PC-9 (cell line): Measurements from ENCODE around the gene KCNQ5. TPM values are rescaled to one million over a fixed set of nuclear protein-coding genes. Genes with fewer than 3 reads are reported as not detected.

ENCODE experiments used
- BruUV-seq: library from RNA; stranded (reverse); fragments of 400-500 nt; replicated peaks from 2 replicates; lab custom pipeline; 2021; lab: Mats Ljungman, UMichigan
- CTCF ChIA-PET: fragments of 300-600 bp; sonication (Branson Sonifier 250); formaldehyde crosslinking; loops from one replicate; lab custom pipeline; 2022; ENCODE audit warnings: antibody characterized with exemption; lab: Charles Lee
- POLR2A ChIA-PET: fragments of 300-600 bp; sonication (Branson Sonifier 250); formaldehyde crosslinking; loops from one replicate; lab custom pipeline; 2022; ENCODE audit warnings: antibody characterized with exemption; ENCODE audit not compliant: unreplicated experiment; lab: Charles Lee
- DNase-seq, 2 experiments: peaks; one replicate each; pipeline versions ENCODE4 v3.0.0 to v3.0.0-alpha.2; 2015 to 2022; ENCODE audit warnings: mixed read lengths in 1 of 2
- H2AFZ ChIP-seq: fragments of 200-600 bp; sonication (generic); 2 replicates; pipeline ENCODE4 v1.8.1; 2017; ENCODE audit warnings: antibody characterized with exemption
- H3F3A ChIP-seq: fragments of 200-600 bp; sonication (generic); 2 replicates; pipeline ENCODE4 v1.8.1; 2017; ENCODE audit warnings: antibody characterized with exemption, mild to moderate bottlenecking, low read depth; ENCODE audit not compliant: insufficient read depth
- H3K27ac ChIP-seq: fragments of 200-600 bp; sonication (generic); 2 replicates; pipeline ENCODE4 v1.6.1; 2016; ENCODE audit warnings: mixed run types
- H3K27me3 ChIP-seq: fragments of 200-600 bp; sonication (generic); 2 replicates; pipeline ENCODE4 v1.6.1; 2016; ENCODE audit warnings: low read depth, mixed run types; ENCODE audit not compliant: insufficient read depth
- H3K36me3 ChIP-seq: fragments of 200-600 bp; sonication (generic); 2 replicates; pipeline ENCODE4 v1.6.1; 2016; ENCODE audit warnings: low read depth, mixed run types
- H3K4me1 ChIP-seq: fragments of 200-600 bp; sonication (generic); replicated peaks from 2 replicates; pipeline ENCODE4 v1.6.1; 2016; ENCODE audit warnings: mixed run types; ENCODE audit not compliant: insufficient read depth
- H3K4me2 ChIP-seq: fragments of 200-600 bp; sonication (generic); 2 replicates; pipeline ENCODE4 v1.6.1; 2017; ENCODE audit warnings: mixed run types
- H3K4me3 ChIP-seq: fragments of 200-600 bp; sonication (generic); 2 replicates; pipeline ENCODE4 v1.6.1; 2016; ENCODE audit warnings: mixed run types
- H3K79me2 ChIP-seq: fragments of 200-600 bp; sonication (generic); 2 replicates; pipeline ENCODE4 v1.6.1; 2017; ENCODE audit warnings: low read depth, mixed run types
- H3K9me2 ChIP-seq: fragments of 200-600 bp; sonication (generic); 2 replicates; pipeline ENCODE4 v1.8.1; 2017; ENCODE audit warnings: mild to moderate bottlenecking; ENCODE audit not compliant: insufficient read depth
- H3K9me3 ChIP-seq: fragments of 200-600 bp; sonication (generic); 2 replicates; pipeline ENCODE4 v1.8.1; 2016; ENCODE audit warnings: low read depth; ENCODE audit not compliant: insufficient read depth
- H4K20me1 ChIP-seq: fragments of 200-600 bp; sonication (generic); 2 replicates; pipeline ENCODE4 v1.8.1; 2017; ENCODE audit not compliant: insufficient read depth
- EZH2 ChIP-seq: fragments of 200-600 bp; sonication (generic); IDR thresholded peaks from 2 replicates; pipeline ENCODE4 v1.8.0; 2017; ENCODE audit warnings: antibody characterized with exemption, low read depth
- intact Hi-C: fragments of 100-400 bp; cut with micrococcal nuclease; formaldehyde crosslinking; loops from one replicate; pipeline ENCODE4 v1.10.0; 2022; ENCODE audit not compliant: unreplicated experiment
- total RNA-seq: library from RNA; stranded (reverse); gene quantifications from 2 replicates; pipeline ENCODE4 v1.2.3, GENCODE V29; 2021
- TF ChIP-seq, protein P1 (sequence below): fragments of 200-600 bp; sonication (generic); conservative IDR thresholded peaks from 2 replicates; pipeline ENCODE4 v1.6.1; 2017; ENCODE audit warnings: mixed run types, antibody characterized with exemption, mild to moderate bottlenecking, moderate library complexity

The KCNQ5 gene
- total RNA-seq, 1 experiment from 2014 or later, result 0.20 TPM

DNA sequence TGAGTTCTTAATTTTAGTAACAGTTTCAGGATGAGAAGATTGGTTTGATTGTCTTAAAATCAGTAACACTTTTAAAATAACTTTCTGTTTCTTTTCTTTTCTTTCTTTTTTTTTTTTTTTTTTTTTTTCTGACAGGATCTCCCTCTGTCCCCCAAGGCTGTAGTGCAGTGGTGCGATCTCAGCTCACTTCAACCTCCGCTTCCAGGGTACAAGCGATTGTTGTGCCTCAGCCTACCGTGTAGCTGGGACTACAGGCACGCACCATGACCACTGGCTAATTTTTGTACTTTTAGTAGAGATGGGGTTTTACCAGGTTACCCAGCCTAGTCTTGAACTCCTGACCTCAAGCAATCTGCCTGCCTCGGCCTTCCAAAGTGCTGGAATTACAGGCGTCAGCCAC lies 33.7 kb upstream of the KCNQ5 start:
- no peak overlapping the region for H3K4me2 ChIP-seq
- no peaks in the 10 kb centered on the region for H3K4me1 ChIP-seq
- no peaks in the 10 kb centered on the region for H3K79me2 ChIP-seq
- H2AFZ ChIP-seq, result no peak overlapping the region
- H3K4me3 ChIP-seq, result no peak overlapping the region
- intact Hi-C loops, result no loop called here
- no peaks in the 10 kb centered on the region for H3K36me3 ChIP-seq
- no TSS peak for BruUV-seq
- no peaks in the 10 kb centered on the region for H3K9me2 ChIP-seq
- H4K20me1 ChIP-seq, result no peaks in the 10 kb centered on the region
- H3F3A ChIP-seq, result no peaks in the 10 kb centered on the region
- no peaks in the 10 kb centered on the region for H3K9me3 ChIP-seq
- H3K27ac ChIP-seq, result no peak overlapping the region
- TF ChIP-seq, protein P1, sequence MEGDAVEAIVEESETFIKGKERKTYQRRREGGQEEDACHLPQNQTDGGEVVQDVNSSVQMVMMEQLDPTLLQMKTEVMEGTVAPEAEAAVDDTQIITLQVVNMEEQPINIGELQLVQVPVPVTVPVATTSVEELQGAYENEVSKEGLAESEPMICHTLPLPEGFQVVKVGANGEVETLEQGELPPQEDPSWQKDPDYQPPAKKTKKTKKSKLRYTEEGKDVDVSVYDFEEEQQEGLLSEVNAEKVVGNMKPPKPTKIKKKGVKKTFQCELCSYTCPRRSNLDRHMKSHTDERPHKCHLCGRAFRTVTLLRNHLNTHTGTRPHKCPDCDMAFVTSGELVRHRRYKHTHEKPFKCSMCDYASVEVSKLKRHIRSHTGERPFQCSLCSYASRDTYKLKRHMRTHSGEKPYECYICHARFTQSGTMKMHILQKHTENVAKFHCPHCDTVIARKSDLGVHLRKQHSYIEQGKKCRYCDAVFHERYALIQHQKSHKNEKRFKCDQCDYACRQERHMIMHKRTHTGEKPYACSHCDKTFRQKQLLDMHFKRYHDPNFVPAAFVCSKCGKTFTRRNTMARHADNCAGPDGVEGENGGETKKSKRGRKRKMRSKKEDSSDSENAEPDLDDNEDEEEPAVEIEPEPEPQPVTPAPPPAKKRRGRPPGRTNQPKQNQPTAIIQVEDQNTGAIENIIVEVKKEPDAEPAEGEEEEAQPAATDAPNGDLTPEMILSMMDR, result no peak
- no peak for TF ChIP-seq EZH2
- no peak for DNase-seq
- ChIA-PET POLR2A (no interaction called here), CTCF (no interaction called here)
- no peaks in the 10 kb centered on the region for H3K27me3 ChIP-seq

DNA sequence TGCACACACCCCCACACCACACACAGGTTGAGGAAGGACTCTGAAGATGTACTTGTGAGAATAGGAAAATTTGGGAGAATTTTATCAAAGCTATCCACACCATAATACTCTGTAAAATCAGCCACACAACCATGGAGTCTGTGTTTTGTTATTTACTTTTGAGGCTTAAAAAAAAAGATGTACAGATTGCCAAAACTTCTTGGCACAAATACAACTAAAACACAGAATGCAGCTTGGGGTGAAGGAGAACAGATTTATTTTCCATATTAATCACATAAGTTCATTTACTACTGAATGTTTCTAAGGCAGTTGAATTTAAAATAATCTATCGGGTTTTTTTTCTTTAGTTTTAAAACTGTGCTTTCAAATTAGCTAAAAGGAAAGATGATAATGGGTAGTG lies 32.8 kb upstream of the KCNQ5 start:
- no peak overlapping the region for H3K4me2 ChIP-seq
- H4K20me1 ChIP-seq, result no peaks in the 10 kb centered on the region
- H3F3A ChIP-seq, result no peaks in the 10 kb centered on the region
- no peak overlapping the region for H3K27ac ChIP-seq
- H3K27me3 ChIP-seq, result no peaks in the 10 kb centered on the region
- DNase-seq, result no peak
- intact Hi-C loops, result no loop called here
- H3K4me1 ChIP-seq, result no peaks in the 10 kb centered on the region
- CTCF ChIA-PET, result no interaction called here
- no TSS peak for BruUV-seq
- no peaks in the 10 kb centered on the region for H3K79me2 ChIP-seq
- TF ChIP-seq EZH2, result no peak
- TF ChIP-seq, protein P1, result no peak
- H3K36me3 ChIP-seq, result no peaks in the 10 kb centered on the region
- no peak overlapping the region for H3K4me3 ChIP-seq
- POLR2A ChIA-PET, result no interaction called here
- H2AFZ ChIP-seq, result no peak overlapping the region
- no peaks in the 10 kb centered on the region for H3K9me3 ChIP-seq
- no peaks in the 10 kb centered on the region for H3K9me2 ChIP-seq

DNA sequence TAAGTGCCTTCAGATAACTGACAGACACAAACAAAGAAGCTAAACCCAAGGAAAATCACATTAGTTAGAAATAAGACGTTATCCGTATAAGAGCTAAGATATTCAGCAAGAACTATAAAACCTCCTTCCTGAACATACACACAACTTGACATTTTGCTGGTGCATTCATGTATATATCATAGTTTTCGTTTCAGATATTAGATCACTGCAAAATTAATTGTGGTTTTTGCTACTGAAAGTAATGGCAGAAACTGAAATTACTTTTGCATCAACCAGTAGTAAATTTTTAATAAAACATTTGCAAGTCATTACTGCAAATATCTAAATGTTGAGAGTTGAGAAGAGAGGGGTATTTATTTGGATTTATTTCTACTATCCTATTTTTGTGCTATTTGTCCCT lies 26.1 kb upstream of the KCNQ5 start:
- Histone ChIP-seq H3K9me2 (no peaks in the 10 kb centered on the region), H3K36me3 (no peaks in the 10 kb centered on the region), H3F3A (no peaks in the 10 kb centered on the region), H2AFZ (no peak overlapping the region), H3K27me3 (no peaks in the 10 kb centered on the region), H3K27ac (no peak overlapping the region), H3K4me1 (no peaks in the 10 kb centered on the region), H3K9me3 (no peaks in the 10 kb centered on the region), H3K79me2 (no peaks in the 10 kb centered on the region), H3K4me2 (no peak overlapping the region), H4K20me1 (no peaks in the 10 kb centered on the region), H3K4me3 (no peak overlapping the region)
- ChIA-PET POLR2A (no interaction called here), CTCF (no interaction called here)
- TF ChIP-seq EZH2, result no peak
- TF ChIP-seq, protein P1, result no peak
- intact Hi-C loops, result no loop called here
- DNase-seq, result no peak
- BruUV-seq, result no TSS peak
